A549 (cell line): ENCODE results near the gene KLHL30. TPM values are rescaled to one million over a fixed set of nuclear protein-coding genes. Genes with fewer than 3 reads are reported as not detected.

Experiments used
- ATAC-seq, 2 experiments: fragments of 200-7000 bp in 1 of 2; fragments of >200 bp in 1 of 2; cut with Nextera tagmentation in 1 of 2; cut with Tn5 transposase in 1 of 2; 3 replicates each; pipeline versions ENCODE4 v1.8.0 to v1.9.1; 2018 to 2020; ENCODE audit warnings: mild to moderate bottlenecking in 1 of 2, moderate library complexity in 1 of 2
- CTCF ChIA-PET: fragments of 300-600 bp; sonication (Branson Sonifier 250); formaldehyde crosslinking; extraction: SDS; loops from one replicate; lab custom pipeline; 2021; ENCODE audit warnings: antibody characterized with exemption, inconsistent platforms; lab: Yijun Ruan, JAX
- POLR2A ChIA-PET: fragments of 350-600 bp; formaldehyde crosslinking; extraction: SDS; loops from one replicate; lab custom pipeline; 2021; ENCODE audit warnings: antibody characterized with exemption, inconsistent platforms; lab: Yijun Ruan, JAX
- DNase-seq, 2 experiments: peaks; one replicate each; pipeline versions ENCODE4 v3.0.0 to v3.0.0-alpha.2; 2011 to 2016; ENCODE audit warnings: low read depth in 1 of 2, low spot score in 1 of 2
- FAIRE-seq: peaks from 2 replicates; lab custom pipeline; 2011; peaks lifted over from hg19 to GRCh38; lab: Jason Lieb, UNC
- H3K27ac ChIP-seq, 2 experiments: fragments of >200 bp; sonication (Bioruptor Twin); formaldehyde crosslinking; 3 replicates each; pipeline ENCODE4 v1.5.1; 2016 to 2017
- H3K4me1 ChIP-seq: fragments of >200 bp; sonication (Bioruptor Twin); formaldehyde crosslinking; 3 replicates; pipeline ENCODE4 v1.6.1; 2016
- H3K4me2 ChIP-seq: fragments of >200 bp; sonication (Bioruptor Twin); formaldehyde crosslinking; 3 replicates; pipeline ENCODE4 v1.6.1; 2016
- H3K4me3 ChIP-seq: fragments of >200 bp; sonication (Bioruptor Twin); formaldehyde crosslinking; 3 replicates; pipeline ENCODE4 v1.5.1; 2016
- H3K9me3 ChIP-seq: fragments of >200 bp; sonication (Bioruptor Twin); formaldehyde crosslinking; 3 replicates; pipeline ENCODE4 v1.6.1; 2016
- CBX2 ChIP-seq: fragments of 200-600 bp; sonication (generic); IDR thresholded peaks from 2 replicates; pipeline ENCODE4 v1.6.1; 2016; ENCODE audit warnings: low read depth, mild to moderate bottlenecking, borderline replicate concordance
- CEBPB ChIP-seq, 2 experiments: fragments of >200 bp in 1 of 2; sonication (Bioruptor Twin) in 1 of 2; formaldehyde crosslinking in 1 of 2; IDR thresholded peaks; 2 replicates each; pipeline ENCODE4 v1.6.1; 2012 to 2016
- EHMT2 ChIP-seq: fragments of 200-600 bp; sonication (generic); IDR thresholded peaks from 2 replicates; pipeline ENCODE4 v1.6.1; 2016; ENCODE audit warnings: antibody characterized with exemption, low read depth, mild to moderate bottlenecking, moderate library complexity
- ESRRA ChIP-seq: fragments of 150-350 bp; IDR thresholded peaks from 2 replicates; pipeline ENCODE4 v1.6.1; 2014; ENCODE audit warnings: mild to moderate bottlenecking, low read length, borderline replicate concordance
- FOSB ChIP-seq: fragments of 250-450 bp; sonication (Bioruptor Pico); IDR thresholded peaks from 2 replicates; pipeline ENCODE4 v1.5.0; 2020; ENCODE audit warnings: mild to moderate bottlenecking, moderate library complexity
- FOSL2 ChIP-seq, 2 experiments: fragments of 450-650 bp in 1 of 2; fragments of >200 bp in 1 of 2; sonication (Bioruptor Twin) in 1 of 2; formaldehyde crosslinking; IDR thresholded peaks; 2 replicates each; pipeline versions ENCODE4 v1.5.0 to v1.6.1; 2016 to 2020; ENCODE audit warnings: mild to moderate bottlenecking in 1 of 2, moderate library complexity in 1 of 2
- HEYL ChIP-seq: fragments of 250-450 bp; sonication (Bioruptor Pico); IDR thresholded peaks from 2 replicates; pipeline ENCODE4 v1.8.0; 2021; ENCODE audit warnings: mild to moderate bottlenecking, moderate library complexity
- MYC ChIP-seq: IDR thresholded peaks from 2 replicates; pipeline ENCODE4 v1.6.1; 2012; ENCODE audit warnings: mild to moderate bottlenecking, inconsistent platforms, low read length, improper control_type of control experiment, borderline replicate concordance
- NPAS2 ChIP-seq: fragments of 250-450 bp; sonication (Bioruptor Pico); IDR thresholded peaks from 2 replicates; pipeline ENCODE4 v1.8.0; 2022; ENCODE audit warnings: mild to moderate bottlenecking, moderate library complexity, borderline replicate concordance
- PHF8 ChIP-seq: fragments of 200-600 bp; sonication (generic); IDR thresholded peaks from 2 replicates; pipeline ENCODE4 v1.6.1; 2016; ENCODE audit warnings: low read depth, mild to moderate bottlenecking, antibody characterized with exemption, moderate library complexity, borderline replicate concordance
- POLR2AphosphoS2 ChIP-seq: conservative IDR thresholded peaks from 2 replicates; pipeline ENCODE4 v1.6.1; 2012; ENCODE audit warnings: low read length, improper control_type of control experiment, inconsistent platforms
- RAD21 ChIP-seq, 2 experiments: fragments of >200 bp in 1 of 2; sonication (Bioruptor Twin) in 1 of 2; formaldehyde crosslinking in 1 of 2; IDR thresholded peaks in 1 of 2; conservative IDR thresholded peaks in 1 of 2; 2 replicates in 1 of 2; 3 replicates in 1 of 2; pipeline ENCODE4 v1.6.1; 2012 to 2018; ENCODE audit warnings: inconsistent platforms in 1 of 2
- ZC3H11A ChIP-seq: fragments of 450-650 bp; IDR thresholded peaks from 2 replicates; pipeline ENCODE4 v1.6.1; 2014; ENCODE audit warnings: antibody characterized with exemption, mild to moderate bottlenecking
- ZFP36 ChIP-seq: fragments of 450-650 bp; IDR thresholded peaks from 2 replicates; pipeline ENCODE4 v1.6.1; 2014; ENCODE audit warnings: borderline replicate concordance; ENCODE audit not compliant: partially characterized antibody
- WGBS: methylation state at CpG from one replicate; pipeline ENCODE4 v1.1.6; 2017; ENCODE audit errors: missing lambda C conversion rate; 5-methylcytosine and 5-hydroxymethylcytosine counted together
- polyA plus RNA-seq, 4 experiments: library from polyadenylated mRNA; depleted of rRNA in 3 of 4; stranded (reverse); fragments of >200 nt; fragmentation: RNase III in 1 of 4; extraction: RNeasy Plus Mini Kit Qiagen cat#74134 plus additional on column Dnase treatment in 1 of 4; gene quantifications; 2 replicates in 3 of 4; 3 replicates in 1 of 4; pipeline ENCODE4 v1.2.3, GENCODE V29; 2011 to 2017
- TF ChIP-seq, protein P1 (sequence below): IDR thresholded peaks from 2 replicates; pipeline ENCODE4 v1.6.1; 2012; ENCODE audit warnings: low read depth, borderline replicate concordance
- TF ChIP-seq, protein P2 (sequence below): fragments of 250-450 bp; sonication (Bioruptor Pico); IDR thresholded peaks from 2 replicates; pipeline ENCODE4 v1.5.0; 2020; ENCODE audit warnings: low read depth, mild to moderate bottlenecking, moderate library complexity
- TF ChIP-seq, protein P3 (sequence below): IDR thresholded peaks from 2 replicates; pipeline ENCODE4 v1.6.1; 2012

Gene KLHL30
- polyA plus RNA-seq, 2 of the 4 experiments (the other 2 are of a cell fraction) = 0.04 TPM

DNA sequence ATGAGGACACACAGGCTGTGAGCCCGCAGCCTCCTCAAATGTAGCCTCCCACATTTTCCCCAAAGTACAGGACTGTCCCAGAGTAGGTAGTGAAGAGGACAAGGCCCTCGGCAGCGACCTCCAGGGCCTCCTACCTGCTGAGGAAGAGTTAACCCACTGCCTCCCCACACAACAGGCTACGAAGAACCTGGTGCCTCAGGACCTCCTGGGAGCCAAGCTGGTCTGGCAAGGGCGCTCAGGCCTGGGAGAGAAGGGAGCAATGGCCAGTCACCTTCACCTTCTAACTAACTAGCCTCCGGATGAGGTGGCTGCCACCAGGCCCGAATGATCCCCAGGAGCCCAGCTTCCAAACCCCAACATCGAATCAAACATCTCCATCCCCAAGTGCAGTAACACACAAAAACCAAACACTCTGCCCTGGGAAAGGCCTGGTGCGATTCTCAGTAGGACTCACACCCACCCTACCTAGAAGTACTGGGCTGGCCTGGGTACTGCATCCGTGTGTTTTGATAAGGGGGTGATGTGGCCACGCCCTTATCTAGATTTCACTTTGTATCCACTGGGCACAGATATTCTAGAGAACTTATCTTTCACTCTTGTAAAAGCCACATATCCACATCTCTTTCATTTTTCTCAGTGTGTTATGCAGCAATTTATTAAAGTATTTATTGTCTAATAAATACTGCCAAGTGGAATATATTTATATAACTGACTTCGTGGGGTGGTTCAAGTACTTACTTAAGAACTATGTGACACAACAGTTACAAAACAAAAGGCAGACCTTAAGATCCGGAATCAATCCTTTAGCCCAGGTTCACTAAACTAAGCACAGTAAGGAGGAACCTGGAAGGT lies 30.0 kb downstream of the KLHL30 start:
- POLR2A ChIA-PET = no interaction called here
- no peak overlapping the region for H3K4me3 ChIP-seq
- TF ChIP-seq, protein P1, sequence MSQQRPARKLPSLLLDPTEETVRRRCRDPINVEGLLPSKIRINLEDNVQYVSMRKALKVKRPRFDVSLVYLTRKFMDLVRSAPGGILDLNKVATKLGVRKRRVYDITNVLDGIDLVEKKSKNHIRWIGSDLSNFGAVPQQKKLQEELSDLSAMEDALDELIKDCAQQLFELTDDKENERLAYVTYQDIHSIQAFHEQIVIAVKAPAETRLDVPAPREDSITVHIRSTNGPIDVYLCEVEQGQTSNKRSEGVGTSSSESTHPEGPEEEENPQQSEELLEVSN = no peak
- TF ChIP-seq, protein P2, sequence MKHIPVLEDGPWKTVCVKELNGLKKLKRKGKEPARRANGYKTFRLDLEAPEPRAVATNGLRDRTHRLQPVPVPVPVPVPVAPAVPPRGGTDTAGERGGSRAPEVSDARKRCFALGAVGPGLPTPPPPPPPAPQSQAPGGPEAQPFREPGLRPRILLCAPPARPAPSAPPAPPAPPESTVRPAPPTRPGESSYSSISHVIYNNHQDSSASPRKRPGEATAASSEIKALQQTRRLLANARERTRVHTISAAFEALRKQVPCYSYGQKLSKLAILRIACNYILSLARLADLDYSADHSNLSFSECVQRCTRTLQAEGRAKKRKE = no peak
- no peak for TF ChIP-seq NPAS2 (CRISPR knock-in tag)
- TF ChIP-seq POLR2AphosphoS2 = no peak
- no peak for TF ChIP-seq RAD21 (conservative IDR thresholded peaks at IDR 0.05 in 1 of 2, IDR thresholded peaks at IDR 0.05 in 1 of 2)
- no peak for TF ChIP-seq MYC
- TF ChIP-seq ESRRA = no peak
- TF ChIP-seq ZFP36 = no peak
- TF ChIP-seq FOSB (CRISPR knock-in tag) = no peak
- no peak for TF ChIP-seq EHMT2
- no peak for TF ChIP-seq CBX2
- TF ChIP-seq, protein P3, sequence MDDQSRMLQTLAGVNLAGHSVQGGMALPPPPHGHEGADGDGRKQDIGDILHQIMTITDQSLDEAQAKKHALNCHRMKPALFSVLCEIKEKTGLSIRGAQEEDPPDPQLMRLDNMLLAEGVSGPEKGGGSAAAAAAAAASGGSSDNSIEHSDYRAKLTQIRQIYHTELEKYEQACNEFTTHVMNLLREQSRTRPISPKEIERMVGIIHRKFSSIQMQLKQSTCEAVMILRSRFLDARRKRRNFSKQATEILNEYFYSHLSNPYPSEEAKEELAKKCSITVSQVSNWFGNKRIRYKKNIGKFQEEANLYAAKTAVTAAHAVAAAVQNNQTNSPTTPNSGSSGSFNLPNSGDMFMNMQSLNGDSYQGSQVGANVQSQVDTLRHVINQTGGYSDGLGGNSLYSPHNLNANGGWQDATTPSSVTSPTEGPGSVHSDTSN = no peak
- no peak for TF ChIP-seq ZC3H11A
- TF ChIP-seq PHF8 = no peak
- TF ChIP-seq, all 56 proteins: peak for 0
- FAIRE-seq (no peak), ATAC-seq (no peak), DNase-seq (no peak)
- peak overlapping the region; percentile 68 for H3K4me2 ChIP-seq
- CTCF ChIA-PET = interaction anchor here (1.0 kb wide), 1 partner anchor 95 kb away, joined by 3 read pairs; no protein-coding TSS in a partner anchor
- WGBS = 94% methylated on average over 13 of the region's 13 CpGs
- no peaks in the 10 kb centered on the region for H3K9me3 ChIP-seq
- H3K27ac ChIP-seq = peak overlapping the region; percentile 88 to 89
- peaks cover 35% of the 10 kb centered on the region for H3K4me1 ChIP-seq

DNA sequence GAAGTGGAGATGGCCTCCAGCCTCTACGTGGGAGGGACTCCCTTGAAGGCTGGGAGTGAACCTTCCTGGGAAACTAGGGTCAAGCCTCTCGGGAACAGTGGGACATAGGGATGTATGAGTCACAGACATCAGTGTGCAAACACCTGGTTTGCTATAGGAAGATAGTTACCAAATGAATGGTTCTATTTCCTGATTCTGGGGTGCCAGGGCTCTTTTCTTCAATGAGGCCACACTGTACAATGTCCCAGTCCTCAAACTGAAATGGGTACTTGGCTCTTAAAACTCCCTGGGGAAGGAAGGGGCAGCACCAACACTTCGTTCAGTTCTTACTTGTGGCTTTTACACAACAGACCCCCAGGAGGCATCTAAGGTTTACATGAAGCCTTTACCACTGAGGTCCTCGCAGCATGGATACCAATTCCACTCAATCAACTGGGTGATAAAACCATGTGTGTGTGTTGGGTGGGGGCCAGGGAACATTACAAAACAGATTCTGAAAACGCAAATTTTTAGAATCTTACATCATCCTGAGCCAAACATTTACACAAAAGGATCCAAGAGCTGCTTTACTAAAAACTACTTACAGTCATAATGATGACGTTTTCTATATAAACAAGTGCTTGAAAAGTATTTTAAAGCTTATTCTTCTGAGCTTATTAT lies 30.7 kb downstream of the KLHL30 start:
- peak in 1 of 2 experiments; percentile 6; a peak in 3 of 6 replicates for ATAC-seq
- H3K27ac ChIP-seq = peak overlapping the region; percentile 88 to 89
- TF ChIP-seq HEYL (CRISPR knock-in tag) (no peak), CEBPB (IDR thresholded peaks at IDR 0.05) (0 out of 4 replicates have a peak, but pooled peaks of 1 of the 2 experiments have one; percentile 20), FOSL2 (IDR thresholded peaks at IDR 0.05) (no peak), FOSL2 (CRISPR knock-in tag; IDR thresholded peaks at IDR 0.05) (no peak)
- no peaks in the 10 kb centered on the region for H3K9me3 ChIP-seq
- peak; percentile 36 to 63 for DNase-seq
- ChIA-PET POLR2A (interaction anchor here (0.7 to 1.0 kb wide), 3 partner anchors 70 to 108 kb away, joined by 3 to 4 read pairs (median 3); partner anchors contain the start of genes HES6 and SCLY), CTCF (interaction anchor here (1.1 to 3.7 kb wide), 3 partner anchors 8 to 94 kb away, joined by 3 to 15 read pairs (median 3); no protein-coding TSS in a partner anchor)
- peak overlapping the region; percentile 15; the same call in 1 of the 3 replicates for H3K4me3 ChIP-seq
- H3K4me1 ChIP-seq = peaks cover 33% of the 10 kb centered on the region
- no peak for FAIRE-seq
- H3K4me2 ChIP-seq = peak overlapping the region; percentile 68
- WGBS = 35% methylated on average over 5 of the region's 6 CpGs
